Ovary (tissue), 9 donors: ENCODE data around the gene LPCAT2. TPM values are rescaled to one million over a fixed set of nuclear protein-coding genes. Genes with fewer than 3 reads are reported as not detected.

Experiments
- DNase-seq, 5 donors: peaks; one replicate each; pipeline ENCODE4 v3.0.0-alpha.2; 2019 to 2020
- H3K27ac ChIP-seq, 2 donors: fragments of 200-600 bp; one replicate each; pipeline versions ENCODE4 v1.5.1 to v1.8.0; 2019 to 2022
- H3K27me3 ChIP-seq: fragments of 200-600 bp; one replicate; pipeline ENCODE4 v1.8.0; 2022
- H3K36me3 ChIP-seq: fragments of 200-600 bp; sonication (generic); one replicate; pipeline ENCODE4 v1.5.1; 2019
- H3K4me1 ChIP-seq: one replicate; pipeline ENCODE4 v1.8.1; 2013; ENCODE audit warnings: mild to moderate bottlenecking, moderate library complexity; ENCODE audit not compliant: insufficient read depth
- H3K4me3 ChIP-seq: fragments of 200-600 bp; sonication (generic); one replicate; pipeline ENCODE4 v1.5.1; 2017
- H3K9me3 ChIP-seq, 2 donors: fragments of 200-600 bp in 1 of 2; sonication (generic) in 1 of 2; one replicate each; pipeline versions ENCODE4 v1.5.1 to v1.8.1; 2013 to 2019; ENCODE audit warnings: mild to moderate bottlenecking in 1 of 2, moderate library complexity in 1 of 2
- CTCF ChIP-seq, 3 donors: fragments of 450-650 bp in 2 of 3; fragments of 200-600 bp in 1 of 3; IDR thresholded peaks; one replicate each; pipeline versions ENCODE4 v1.5.1 to v1.8.0; 2016 to 2022; ENCODE audit warnings: antibody characterized with exemption in 3 of 3, mild to moderate bottlenecking in 1 of 3
- EP300 ChIP-seq: sonication (generic); formaldehyde crosslinking; IDR thresholded peaks from one replicate; pipeline ENCODE4 v1.6.1; 2017; ENCODE audit warnings: antibody characterized with exemption
- POLR2A ChIP-seq: fragments of 450-650 bp; IDR thresholded peaks from one replicate; pipeline ENCODE4 v1.6.1; 2017; ENCODE audit warnings: antibody characterized with exemption, mild to moderate bottlenecking, moderate library complexity
- WGBS, 3 donors: extraction: QIAGEN DNeasy Blood & Tissue Kit in 1 of 3; methylation state at CpG; one replicate each; pipeline versions ENCODE4 v1.1.5 to v1.1.7; 2013 to 2017; 5-methylcytosine and 5-hydroxymethylcytosine counted together
- intact Hi-C, 4 donors: fragments of 100-400 bp; cut with DNase I; formaldehyde crosslinking; loops; one replicate each; pipeline versions ENCODE4 v1.11.0 to v1.15.1; 2022 to 2023
- polyA plus RNA-seq, 2 donors: library from polyadenylated mRNA; stranded (reverse); fragments of 200-250 nt in 1 of 2; fragments of 350-450 nt in 1 of 2; fragmentation: Illumina TruSeq in 1 of 2; extraction: RNeasy Lipid Tissue Mini Kit (QIAGEN cat#74804) in 1 of 2; gene quantifications; one replicate each; pipeline ENCODE4 v1.2.3, GENCODE V29; 2013 to 2014
- total RNA-seq, 7 donors: library from RNA; depleted of rRNA in 2 of 7; stranded (reverse); fragments of >200 nt in 2 of 7; fragmentation: NEBNext Ultra II Directional in 3 of 7; extraction: Animal tissue kit (Norgen Biotek cat#: 25700) in 3 of 7; gene quantifications; one replicate each; pipeline versions ENCODE4 v1.1.0 to v1.2.4, GENCODE V29; 2016 to 2023
- donor health status: DM: no; HTN: no; CAD: no; lungs with moderate emphysema.
- donor health status: DM: no; HTN: no; CAD: no.
- donor health status: Bipolar disorder and iron deficiency.
- donor health status: DM: yes; HTN: yes; CAD: no.
- donor health status: DM: no; HTN: no; CAD: no.
- donor health status: DM: yes; HTN: yes; CAD: no.

The LPCAT2 gene
- total and polyA plus RNA-seq, 9 donors, result 12.2 to 39.7 (median 22.3) TPM

- intact Hi-C loops, result no loop called here
- peak; percentile 52 to 76 (median 57) for DNase-seq
- 24 to 39% (median 37%) methylated on average over 13 of the region's 13 CpGs for WGBS, 3 donors
- TF ChIP-seq EP300 (peak; percentile 50), CTCF (IDR thresholded peaks at IDR 0.05) (no peak)
- no peaks in the 10 kb centered on the region for H3K4me1 ChIP-seq
- H3K4me3 ChIP-seq, result no peak overlapping the region
- no peaks in the 10 kb centered on the region for H3K9me3 ChIP-seq
- no peaks in the 10 kb centered on the region for H3K27me3 ChIP-seq
- H3K27ac ChIP-seq, result peak overlapping the region; percentile 14 to 26
- no peaks in the 10 kb centered on the region for H3K36me3 ChIP-seq
These were observed 21.6 kb upstream of the LPCAT2 start for GRCh38 chr16:55487048-55487803.

DNA sequence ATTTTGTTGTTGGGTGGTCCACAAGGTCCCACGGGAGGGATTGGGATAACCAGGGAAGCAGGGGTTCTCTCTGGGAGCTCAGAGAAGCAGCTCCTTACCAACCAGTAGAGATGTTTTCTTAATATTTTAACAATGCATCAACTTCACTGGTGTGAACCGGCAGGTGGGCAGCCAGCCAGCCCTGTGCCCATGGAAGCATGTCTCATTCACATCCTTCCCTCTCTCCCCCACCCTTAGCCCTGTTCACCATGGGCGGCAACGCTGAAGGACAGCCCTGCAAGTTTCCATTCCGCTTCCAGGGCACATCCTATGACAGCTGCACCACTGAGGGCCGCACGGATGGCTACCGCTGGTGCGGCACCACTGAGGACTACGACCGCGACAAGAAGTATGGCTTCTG is 20.6 kb upstream of the LPCAT2 start:
- Histone ChIP-seq H3K9me3 (no peaks in the 10 kb centered on the region), H3K4me3 (no peak overlapping the region), H3K36me3 (no peaks in the 10 kb centered on the region), H3K27me3 (no peaks in the 10 kb centered on the region), H3K4me1 (no peaks in the 10 kb centered on the region), H3K27ac (no peak overlapping the region)
- 87 to 90% (median 89%) methylated on average over 12 of the region's 12 CpGs for WGBS, 3 donors
- DNase-seq, result no peak
- intact Hi-C loops, result no loop called here
- TF ChIP-seq POLR2A, result no peak
- TF ChIP-seq CTCF (IDR thresholded peaks at IDR 0.05), result no peak
- TF ChIP-seq EP300, result no peak

GRCh38 chr16:55489119-55489955 is 19.5 kb upstream of the LPCAT2 start:
- Histone ChIP-seq H3K27ac (no peak overlapping the region), H3K4me3 (no peak overlapping the region), H3K27me3 (no peaks in the 10 kb centered on the region), H3K4me1 (no peaks in the 10 kb centered on the region), H3K9me3 (no peaks in the 10 kb centered on the region), H3K36me3 (no peaks in the 10 kb centered on the region)
- DNase-seq, result no peak
- intact Hi-C loops, result no loop called here
- TF ChIP-seq EP300 (no peak), CTCF (IDR thresholded peaks at IDR 0.05) (no peak), POLR2A (no peak)
- WGBS, 3 donors, result 94 to 96% (median 96%) methylated on average over 14 of the region's 14 CpGs

DNA sequence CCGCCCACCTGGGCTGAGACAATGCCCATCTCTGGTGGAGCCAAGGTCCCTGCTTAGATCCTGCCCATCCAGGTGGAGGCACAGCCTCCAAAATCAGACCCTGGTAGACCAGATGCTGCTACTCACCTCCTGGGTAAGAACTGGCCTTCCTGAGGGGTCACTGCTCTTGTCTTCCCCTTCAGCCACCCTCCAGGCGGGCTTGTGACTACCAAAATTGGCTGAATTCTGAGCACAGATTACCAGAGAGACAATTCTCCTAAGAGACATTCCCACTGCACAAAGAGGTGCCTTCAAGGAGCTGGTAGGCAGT is 19.0 kb upstream of the LPCAT2 start:
- no peaks in the 10 kb centered on the region for H3K9me3 ChIP-seq
- WGBS, 3 donors, result 97 to 100% (median 97%) methylated on average over 2 of the region's 2 CpGs
- no peaks in the 10 kb centered on the region for H3K27me3 ChIP-seq
- H3K4me1 ChIP-seq, result no peaks in the 10 kb centered on the region
- DNase-seq, result no peak
- no peak overlapping the region for H3K27ac ChIP-seq
- TF ChIP-seq EP300 (no peak), POLR2A (no peak), CTCF (IDR thresholded peaks at IDR 0.05) (no peak)
- H3K4me3 ChIP-seq, result no peak overlapping the region
- no peaks in the 10 kb centered on the region for H3K36me3 ChIP-seq
- intact Hi-C loops, result no loop called here
